ENCODE results near the gene ANTXR2. TPM values are rescaled to one million over a fixed set of nuclear protein-coding genes. Genes with fewer than 3 reads are reported as not detected.

The ANTXR2 gene
- total and polyA plus RNA-seq, 7 donors, result 3.3 to 21.9 (median 10.3) TPM

DNA sequence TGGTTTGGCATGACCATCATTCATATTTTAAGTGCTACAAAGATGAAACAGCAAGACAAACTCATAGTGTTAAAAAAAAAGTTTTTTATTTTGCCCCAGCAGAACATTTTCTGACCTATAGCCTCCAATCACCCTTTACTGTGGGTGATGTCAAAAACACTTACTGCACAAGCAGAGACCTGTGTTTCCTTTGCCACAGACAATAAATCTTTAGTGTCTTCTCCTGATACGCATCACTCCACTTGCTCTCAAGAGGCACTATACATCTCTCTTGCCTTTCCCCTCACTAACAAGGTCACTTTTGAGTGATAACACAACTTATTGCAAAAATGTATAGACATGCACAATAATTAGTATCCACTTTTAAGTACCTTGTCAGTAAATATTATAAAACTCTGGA lies 125.6 kb downstream of the ANTXR2 start:
- H3K4me1 ChIP-seq, result no peaks in the 10 kb centered on the region
- 96 to 100% (median 97%) methylated on average over 1 of the region's 1 CpG for WGBS, 3 donors
- H3K36me3 ChIP-seq (ENCODE audit: insufficient read depth in 1 of 2, low read depth in 1 of 2), result no peaks in the 10 kb centered on the region
- no peaks in the 10 kb centered on the region for H3K9me3 ChIP-seq
- intact Hi-C loops (cut with DNase I), result no loop called here
- no peaks in the 10 kb centered on the region for H3K27me3 ChIP-seq (ENCODE audit: insufficient read depth in 3 of 3, low read length in 2 of 3)
- no peak overlapping the region for H3K27ac ChIP-seq
- DNase-seq (no peak), ATAC-seq (no peak)
- TF ChIP-seq, protein P1, sequence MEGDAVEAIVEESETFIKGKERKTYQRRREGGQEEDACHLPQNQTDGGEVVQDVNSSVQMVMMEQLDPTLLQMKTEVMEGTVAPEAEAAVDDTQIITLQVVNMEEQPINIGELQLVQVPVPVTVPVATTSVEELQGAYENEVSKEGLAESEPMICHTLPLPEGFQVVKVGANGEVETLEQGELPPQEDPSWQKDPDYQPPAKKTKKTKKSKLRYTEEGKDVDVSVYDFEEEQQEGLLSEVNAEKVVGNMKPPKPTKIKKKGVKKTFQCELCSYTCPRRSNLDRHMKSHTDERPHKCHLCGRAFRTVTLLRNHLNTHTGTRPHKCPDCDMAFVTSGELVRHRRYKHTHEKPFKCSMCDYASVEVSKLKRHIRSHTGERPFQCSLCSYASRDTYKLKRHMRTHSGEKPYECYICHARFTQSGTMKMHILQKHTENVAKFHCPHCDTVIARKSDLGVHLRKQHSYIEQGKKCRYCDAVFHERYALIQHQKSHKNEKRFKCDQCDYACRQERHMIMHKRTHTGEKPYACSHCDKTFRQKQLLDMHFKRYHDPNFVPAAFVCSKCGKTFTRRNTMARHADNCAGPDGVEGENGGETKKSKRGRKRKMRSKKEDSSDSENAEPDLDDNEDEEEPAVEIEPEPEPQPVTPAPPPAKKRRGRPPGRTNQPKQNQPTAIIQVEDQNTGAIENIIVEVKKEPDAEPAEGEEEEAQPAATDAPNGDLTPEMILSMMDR (IDR thresholded peaks at IDR 0.05), result no peak
- no peak overlapping the region for H3K4me3 ChIP-seq

DNA sequence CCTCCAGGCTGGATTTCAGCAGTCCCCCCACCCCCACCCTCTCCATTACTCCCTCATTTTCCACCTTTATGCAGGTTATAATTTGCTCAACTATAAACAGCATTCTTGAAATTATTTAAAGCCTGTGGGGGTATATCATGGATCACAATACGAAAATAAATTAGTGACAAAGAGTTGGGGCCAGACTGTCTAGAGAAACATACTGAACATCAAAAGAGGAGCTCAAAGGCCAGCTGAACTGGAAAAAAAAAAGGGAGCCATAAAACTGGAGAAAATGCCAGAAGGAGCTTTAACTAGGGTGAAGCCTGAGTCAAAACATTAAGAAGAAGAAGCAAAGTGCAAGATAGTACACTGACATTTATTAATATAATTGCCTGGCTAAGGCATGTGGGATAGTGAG lies 137.8 kb downstream of the ANTXR2 start:
- ATAC-seq, result no peak
- Histone ChIP-seq H3K4me1 (peaks cover 5% of the 10 kb centered on the region), H3K4me3 (no peak overlapping the region), H3K9me3 (no peaks in the 10 kb centered on the region), H3K27me3 (ENCODE audit: insufficient read depth in 3 of 3, low read length in 2 of 3) (no peaks in the 10 kb centered on the region), H3K27ac (no peak overlapping the region), H3K36me3 (ENCODE audit: insufficient read depth in 1 of 2, low read depth in 1 of 2) (no peaks in the 10 kb centered on the region)
- DNase-seq, result no peak
- 77 to 92% (median 88%) methylated on average over 1 of the region's 1 CpG for WGBS, 3 donors
- intact Hi-C loops (cut with DNase I), result no loop called here
- TF ChIP-seq, protein P1 (IDR thresholded peaks at IDR 0.05), result no peak

DNA sequence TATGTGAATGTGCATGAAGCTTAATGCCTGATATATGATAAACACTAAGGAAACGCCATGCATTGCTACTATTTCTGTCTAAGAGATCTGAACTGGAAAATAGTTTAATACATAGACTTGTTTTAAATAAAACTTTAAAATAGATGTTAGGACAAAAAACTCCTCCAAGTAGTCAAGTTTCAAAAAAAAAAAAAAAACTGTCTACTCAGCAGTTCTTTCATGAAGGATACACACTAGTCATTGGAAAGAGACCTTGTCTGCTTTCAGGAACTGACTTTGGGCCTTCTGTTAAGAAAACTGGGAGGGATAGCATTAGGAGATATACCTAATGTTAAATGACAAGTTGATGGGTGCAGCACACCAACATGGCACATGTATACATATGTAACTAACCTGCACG lies 138.4 kb downstream of the ANTXR2 start:
- ATAC-seq (no peak), DNase-seq (no peak)
- Histone ChIP-seq H3K27ac (no peak overlapping the region), H3K9me3 (no peaks in the 10 kb centered on the region), H3K27me3 (ENCODE audit: insufficient read depth in 3 of 3, low read length in 2 of 3) (no peaks in the 10 kb centered on the region), H3K4me1 (peaks cover 5% of the 10 kb centered on the region), H3K4me3 (no peak overlapping the region), H3K36me3 (ENCODE audit: insufficient read depth in 1 of 2, low read depth in 1 of 2) (no peaks in the 10 kb centered on the region)
- intact Hi-C loops (cut with DNase I), result no loop called here
- WGBS, 3 donors, result 92 to 96% (median 93%) methylated on average over 2 of the region's 2 CpGs
- TF ChIP-seq, protein P1 (IDR thresholded peaks at IDR 0.05), result no peak

DNA sequence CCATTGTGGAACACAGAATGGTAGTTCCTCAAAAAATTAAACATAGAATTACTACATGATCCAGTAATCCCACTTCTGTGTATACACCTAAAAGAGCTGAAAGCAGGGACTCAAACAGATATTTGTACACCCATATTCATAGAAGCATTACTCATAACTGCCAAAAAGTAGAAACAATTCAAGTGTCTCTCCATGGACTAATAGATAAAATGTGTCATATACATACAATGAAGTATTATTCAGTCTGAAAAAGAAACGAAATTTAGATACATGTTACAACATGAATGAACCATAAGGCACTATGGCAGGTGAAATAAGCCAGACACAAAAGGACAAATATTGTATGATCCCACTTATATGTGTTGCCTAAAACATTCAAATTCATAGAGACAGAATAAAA lies 145.1 kb downstream of the ANTXR2 start:
- DNase-seq (no peak), ATAC-seq (no peak)
- TF ChIP-seq, protein P1 (IDR thresholded peaks at IDR 0.05), result no peak
- 80 to 89% (median 85%) methylated on average over 1 of the region's 1 CpG for WGBS, 3 donors
- intact Hi-C loops (cut with DNase I), result no loop called here
- H3K9me3 ChIP-seq, result no peaks in the 10 kb centered on the region
- H3K4me3 ChIP-seq, result no peak overlapping the region
- H3K4me1 ChIP-seq, result peaks cover 5% of the 10 kb centered on the region
- H3K27me3 ChIP-seq (ENCODE audit: insufficient read depth in 3 of 3, low read length in 2 of 3), result no peaks in the 10 kb centered on the region
- no peaks in the 10 kb centered on the region for H3K36me3 ChIP-seq (ENCODE audit: insufficient read depth in 1 of 2, low read depth in 1 of 2)
- no peak overlapping the region for H3K27ac ChIP-seq

DNA sequence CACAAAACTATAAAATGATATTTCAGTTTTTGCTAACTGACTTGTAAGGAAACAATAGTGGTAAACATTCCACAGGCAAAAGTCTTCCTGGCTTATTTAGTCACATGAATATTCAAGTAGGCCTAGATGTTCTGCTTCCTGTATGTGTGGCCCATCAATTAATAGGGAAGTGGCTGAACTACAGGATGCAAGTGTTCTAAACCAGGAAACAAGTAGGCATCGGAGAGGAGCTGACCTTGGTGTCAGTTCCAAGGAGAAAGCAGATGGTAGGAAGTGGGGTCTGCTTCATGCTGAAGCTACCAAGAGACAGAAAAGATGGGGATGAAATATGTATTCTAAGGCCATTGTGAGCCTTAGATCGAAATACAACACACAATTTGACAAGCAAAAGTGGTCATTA lies 149.7 kb downstream of the ANTXR2 start:
- no peak for ATAC-seq
- no peak overlapping the region for H3K4me3 ChIP-seq
- H3K27ac ChIP-seq, result no peak overlapping the region
- intact Hi-C loops (cut with DNase I), result no loop called here
- DNase-seq, result no peak
- H3K36me3 ChIP-seq (ENCODE audit: insufficient read depth in 1 of 2, low read depth in 1 of 2), result no peaks in the 10 kb centered on the region
- no peaks in the 10 kb centered on the region for H3K4me1 ChIP-seq
- no peaks in the 10 kb centered on the region for H3K27me3 ChIP-seq (ENCODE audit: insufficient read depth in 3 of 3, low read length in 2 of 3)
- 69 to 79% (median 76%) methylated on average over 2 of the region's 2 CpGs for WGBS, 3 donors
- no peaks in the 10 kb centered on the region for H3K9me3 ChIP-seq
- TF ChIP-seq, protein P1 (IDR thresholded peaks at IDR 0.05), result no peak
